GF-D8 (cell line): ENCODE measurements around the gene GSK3B.
A peak's percentile ranks its signal among the peaks of the same experiment; 100 is the strongest.
"Not testable (repeated sequence)": the region's sequence is repeated elsewhere in the genome, so short reads cannot be mapped to it uniquely, and the experiment has no call there.

Source experiments
- DNase-seq: peaks from one replicate; lab custom pipeline; 2025; lab: John Stamatoyannopoulos, UW

GSK3B gene

DNA sequence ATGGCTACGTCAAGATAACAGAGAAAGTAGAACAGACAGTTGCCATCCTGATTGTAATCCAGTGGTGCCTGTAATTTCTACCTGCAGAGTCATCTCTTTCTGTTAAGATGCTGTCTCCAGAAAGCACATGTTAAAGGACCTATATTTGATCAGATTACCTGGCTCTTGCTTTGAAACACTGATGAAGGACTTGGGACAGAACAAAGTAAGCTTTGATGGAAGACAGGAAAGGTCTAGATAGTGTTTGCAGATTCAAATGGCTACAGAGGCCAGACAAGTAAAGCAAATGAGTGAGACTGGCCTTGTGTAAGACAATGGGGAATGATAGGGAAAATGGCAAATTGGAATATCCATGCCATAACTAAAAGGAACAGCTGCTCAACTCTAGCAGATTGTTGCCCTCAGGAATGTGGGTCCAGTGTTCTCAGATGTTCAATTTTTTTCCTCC, 1.8 kb upstream of the GSK3B start:
- DNase-seq = no peak

DNA sequence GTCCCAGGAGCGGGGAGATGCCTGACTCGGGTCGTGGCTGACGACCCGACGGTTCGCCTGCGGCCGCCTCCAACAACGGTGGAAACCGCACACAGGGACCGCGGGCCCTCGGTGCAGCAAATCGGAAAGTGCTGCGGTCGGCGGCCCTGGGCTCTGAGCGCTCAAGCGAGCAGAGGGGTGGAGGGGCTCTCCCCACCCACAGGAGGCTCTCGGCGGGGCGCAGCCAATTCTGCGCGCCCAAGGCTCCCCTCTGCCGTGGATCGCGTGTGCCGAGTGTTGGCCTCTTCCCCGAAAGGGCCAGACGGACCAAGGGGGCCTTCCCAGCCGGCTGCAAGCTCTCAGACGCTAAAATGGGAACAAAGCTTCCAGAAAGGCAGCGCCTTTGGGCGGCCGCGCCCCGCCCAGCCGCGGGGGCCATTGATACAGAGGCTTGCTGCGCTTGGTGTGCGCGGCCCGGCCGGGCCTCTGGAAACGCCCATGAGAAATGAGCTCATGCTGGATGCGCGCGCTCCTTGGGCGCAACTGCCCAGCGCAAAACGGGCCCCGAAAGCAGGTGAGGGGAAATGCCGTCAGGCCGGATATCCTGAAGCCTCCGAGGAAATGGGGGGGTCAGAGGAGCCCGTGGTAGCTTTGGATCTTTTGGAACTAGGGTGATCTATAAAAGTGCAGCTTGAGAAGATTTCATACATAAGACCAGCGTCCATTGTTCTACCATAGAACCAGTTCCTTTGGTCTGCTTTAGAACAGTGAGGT, 1.2 kb upstream of the GSK3B start:
- peak; percentile 75 for DNase-seq

DNA sequence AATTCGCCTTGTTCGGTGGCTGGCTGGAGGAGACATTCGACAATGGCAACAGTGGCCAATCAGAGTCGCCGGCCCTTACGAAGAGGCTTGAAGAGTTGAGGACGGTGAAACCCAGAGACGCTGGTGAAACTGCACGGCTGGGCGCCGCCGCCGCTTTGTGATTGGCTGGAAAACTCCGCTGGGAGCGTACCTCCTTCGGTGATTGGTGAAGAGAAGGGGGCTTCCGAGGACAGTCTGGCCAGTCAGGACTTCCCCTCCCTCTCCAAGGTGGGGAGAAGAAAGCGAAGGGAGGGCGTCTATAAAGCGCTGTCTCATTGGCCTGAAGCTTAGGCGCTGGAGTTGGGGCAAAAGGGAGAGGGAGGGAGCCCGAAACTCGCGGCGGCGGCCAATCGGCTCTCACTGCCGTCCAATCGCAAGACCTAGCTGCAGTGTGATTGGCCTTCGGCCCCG, 554 bp upstream of the GSK3B start:
- DNase-seq = peak; percentile 100

DNA sequence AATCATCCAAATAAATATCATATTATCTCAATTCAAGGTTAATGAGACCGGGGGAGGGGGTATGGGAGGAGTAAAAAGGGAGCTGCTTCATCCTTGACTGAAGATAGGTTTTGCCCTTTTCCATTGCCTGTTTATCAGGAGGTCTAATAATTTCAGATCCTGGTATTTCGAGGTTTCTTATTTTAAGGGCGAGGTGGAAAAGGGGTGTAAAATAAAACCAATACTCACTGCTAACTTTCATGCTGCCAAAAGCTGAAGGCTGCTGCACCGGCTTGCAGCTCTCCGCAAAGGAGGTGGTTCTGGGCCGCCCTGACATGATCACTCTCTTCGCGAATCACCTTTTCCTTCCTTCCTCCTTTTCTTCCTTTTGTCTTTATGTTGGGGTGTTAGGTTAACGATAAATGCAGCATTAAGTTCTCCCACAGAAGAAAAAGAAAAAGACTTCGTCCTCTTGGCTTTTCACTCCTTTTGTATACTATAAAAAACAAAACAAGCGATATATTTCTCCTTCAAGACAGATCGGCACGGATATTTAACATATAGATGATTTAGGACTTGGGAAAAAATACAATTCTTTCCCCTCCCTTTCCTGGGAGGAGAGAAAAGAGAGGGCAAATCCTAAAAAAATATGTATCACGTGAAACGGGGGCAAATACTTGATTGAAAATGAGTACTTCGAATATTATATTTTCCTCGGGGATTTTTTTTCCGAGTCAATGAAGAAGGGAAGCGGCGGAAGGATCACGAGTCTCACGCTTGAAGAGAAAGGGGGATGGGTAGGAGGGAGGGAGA, 932 bp downstream of the GSK3B start:
- no peak for DNase-seq

DNA sequence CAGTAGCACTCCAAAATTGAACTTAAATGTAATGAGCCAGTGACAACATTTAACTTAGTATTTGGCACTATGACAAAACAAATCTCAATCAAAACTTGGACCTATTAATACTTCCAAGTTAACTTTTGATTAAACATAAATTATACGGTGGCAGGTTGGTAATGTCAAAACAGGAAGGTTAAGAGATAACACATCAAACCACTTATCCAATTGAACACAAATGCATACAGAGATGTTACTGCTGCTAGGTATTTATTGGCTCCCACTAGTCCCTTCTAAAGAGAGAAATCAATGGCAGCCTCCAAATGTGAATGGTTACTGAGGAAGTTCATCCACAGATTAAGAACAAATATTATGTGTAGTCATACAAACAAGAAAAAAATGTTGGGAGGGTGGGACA, 1.8 kb downstream of the GSK3B start:
- no peak for DNase-seq

DNA sequence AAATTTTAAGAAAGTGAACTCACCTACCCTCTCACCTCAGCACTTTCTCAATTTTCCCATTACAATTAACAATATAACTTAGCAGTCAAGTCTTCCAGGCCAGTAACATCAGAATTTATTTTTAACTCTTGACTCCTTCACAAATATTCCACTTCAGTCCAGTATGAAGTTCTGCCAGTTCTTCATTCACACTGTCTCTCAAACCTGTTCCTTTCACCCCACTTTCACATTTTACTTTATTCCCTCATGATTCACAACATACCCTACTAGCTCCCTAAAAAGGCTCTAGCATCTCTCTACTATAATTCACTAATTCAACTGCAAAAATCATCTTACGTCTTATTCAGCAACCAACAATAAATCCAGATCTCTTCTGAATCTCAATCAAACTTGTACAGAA, 3.8 kb downstream of the GSK3B start:
- no peak for DNase-seq

DNA sequence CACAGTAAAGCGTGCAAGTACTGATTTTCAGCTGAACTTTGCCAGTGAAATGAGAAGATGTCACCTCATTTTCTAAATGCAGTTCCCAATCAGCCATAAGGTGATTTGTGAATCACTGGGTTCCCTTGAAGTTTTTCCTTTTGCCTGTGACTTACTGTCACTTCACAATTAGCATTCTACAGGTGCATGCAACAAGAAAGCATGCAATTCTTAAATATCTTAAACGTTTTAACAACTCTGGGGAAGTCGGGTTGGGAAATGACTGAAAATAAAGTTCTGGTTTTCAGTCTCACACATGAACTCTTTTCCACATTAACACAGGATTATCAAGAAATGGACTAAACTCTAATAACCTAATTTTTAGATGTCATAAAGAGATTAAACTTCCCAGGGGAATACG, 5.2 kb downstream of the GSK3B start:
- DNase-seq = no peak

DNA sequence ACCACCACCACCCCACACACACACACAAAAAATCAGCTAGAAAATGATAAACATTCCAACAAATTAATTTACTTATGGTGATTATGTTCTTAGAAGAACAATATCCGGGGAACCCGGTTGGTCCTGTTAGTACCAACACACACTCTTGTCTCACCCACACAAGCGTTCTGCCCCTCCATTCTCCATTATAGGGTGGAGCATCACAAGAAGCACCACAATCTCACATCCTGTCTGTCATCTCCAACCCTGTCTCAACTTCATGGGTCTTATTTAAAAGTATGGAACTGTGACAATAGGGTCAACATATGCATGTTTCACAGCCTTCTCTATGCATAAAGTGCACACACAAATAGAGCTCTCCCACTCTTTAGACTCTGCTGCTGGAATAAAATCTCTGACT, 5.6 kb downstream of the GSK3B start:
- no peak for DNase-seq

DNA sequence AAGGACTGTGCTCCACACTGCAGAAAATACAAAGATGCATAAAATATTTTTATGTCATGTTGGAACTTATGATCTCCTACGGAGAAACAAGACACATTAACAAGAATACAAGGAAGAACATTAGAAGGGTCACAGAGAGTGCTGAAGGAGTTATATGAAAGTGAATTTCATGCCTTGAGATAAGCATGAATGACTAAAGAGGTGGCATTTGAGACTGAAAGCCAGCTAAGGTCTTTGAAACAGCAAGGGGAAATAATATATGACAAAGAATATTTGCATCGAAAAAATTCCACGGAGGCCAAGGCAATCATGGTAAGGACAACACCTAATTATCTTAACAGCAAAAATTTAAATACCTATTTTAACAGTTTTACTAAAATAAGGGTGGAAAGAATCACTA, 12.5 kb downstream of the GSK3B start:
- no peak for DNase-seq

DNA sequence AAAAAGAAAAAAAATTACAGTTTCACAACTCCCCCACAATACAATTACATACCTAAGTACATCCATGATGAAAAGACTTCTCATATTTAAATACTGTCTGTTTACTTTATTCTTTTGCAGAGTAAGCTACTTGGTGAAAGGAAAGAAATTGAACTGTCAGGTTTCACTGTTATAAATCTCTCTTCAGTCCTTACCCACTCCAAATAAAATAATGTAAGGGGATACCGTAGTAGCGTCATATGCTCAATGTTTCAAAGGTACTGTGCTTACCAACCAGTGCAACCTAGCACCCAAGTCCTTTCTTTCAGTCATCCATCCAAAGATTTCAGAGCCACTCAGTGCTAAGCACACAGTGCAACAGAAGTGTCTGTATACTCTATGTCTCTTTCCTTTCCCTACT, 13.4 kb downstream of the GSK3B start:
- no peak for DNase-seq

DNA sequence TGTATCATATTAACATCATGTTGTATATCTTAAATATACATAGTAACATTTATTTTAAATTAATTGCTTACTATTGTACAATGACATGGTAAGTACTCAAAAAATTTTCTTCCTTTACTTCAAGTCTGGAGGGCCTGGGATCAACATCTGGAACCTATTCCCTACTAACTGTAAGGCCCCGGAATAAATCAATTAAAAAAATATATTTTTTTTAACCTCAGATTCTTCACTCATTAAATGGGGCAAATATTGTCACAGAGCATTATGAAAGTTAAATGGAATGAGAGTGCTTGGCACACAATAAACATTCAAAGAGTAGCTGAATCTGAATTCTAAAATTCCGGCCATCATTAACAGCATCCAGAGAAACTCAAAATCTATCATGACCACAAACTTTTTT, 16.5 kb downstream of the GSK3B start:
- no peak for DNase-seq

DNA sequence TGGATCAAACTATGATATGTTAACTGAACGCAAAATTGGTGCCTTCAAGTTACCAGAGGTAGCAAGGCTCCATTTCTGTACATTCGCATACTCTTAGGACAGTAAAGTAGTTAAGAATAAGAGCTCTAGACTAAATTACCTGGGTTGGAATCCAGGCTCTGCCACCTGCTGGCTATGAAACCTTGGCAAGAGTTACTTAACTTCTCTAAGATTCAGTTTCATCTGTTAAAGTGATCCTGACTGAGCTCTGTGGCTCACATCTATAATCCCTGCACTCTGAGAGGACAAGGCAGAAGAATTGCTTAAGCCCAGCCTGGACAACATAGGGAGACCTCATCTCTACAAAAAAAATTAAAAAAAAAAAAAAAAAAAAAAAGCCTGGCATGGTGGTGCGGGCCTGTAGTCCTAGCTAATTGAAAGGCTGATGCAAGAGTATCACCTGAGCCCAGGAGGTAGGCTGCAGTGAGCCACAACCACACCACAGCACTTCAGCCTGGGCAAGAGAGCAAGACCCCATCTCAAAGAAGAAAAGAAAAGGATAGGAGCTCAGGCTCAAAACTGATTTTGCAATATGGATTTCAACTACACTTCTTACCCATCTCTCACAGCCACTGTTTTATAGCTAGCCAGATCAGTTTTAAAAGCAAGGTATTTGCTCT, 21.3 kb downstream of the GSK3B start:
- no peak for DNase-seq

DNA sequence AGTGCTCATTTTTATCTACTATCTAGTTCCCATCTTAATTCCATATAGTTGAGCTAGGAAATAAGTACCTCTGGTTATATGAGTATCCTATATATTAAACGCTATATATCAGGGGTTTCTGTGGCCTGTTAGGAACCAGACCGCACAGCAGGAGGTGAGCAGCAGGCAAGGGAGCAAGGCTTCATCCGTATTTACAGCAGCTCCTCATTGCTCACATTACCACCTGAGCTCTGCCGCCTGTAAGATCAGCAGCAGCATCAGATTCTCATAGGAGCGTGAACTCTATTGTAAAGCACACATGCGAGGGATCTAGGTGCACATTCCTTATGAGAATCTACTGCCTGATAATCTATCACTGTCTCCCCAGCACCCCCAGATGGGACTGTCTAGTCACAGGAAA, 23.0 kb downstream of the GSK3B start:
- no peak for DNase-seq

DNA sequence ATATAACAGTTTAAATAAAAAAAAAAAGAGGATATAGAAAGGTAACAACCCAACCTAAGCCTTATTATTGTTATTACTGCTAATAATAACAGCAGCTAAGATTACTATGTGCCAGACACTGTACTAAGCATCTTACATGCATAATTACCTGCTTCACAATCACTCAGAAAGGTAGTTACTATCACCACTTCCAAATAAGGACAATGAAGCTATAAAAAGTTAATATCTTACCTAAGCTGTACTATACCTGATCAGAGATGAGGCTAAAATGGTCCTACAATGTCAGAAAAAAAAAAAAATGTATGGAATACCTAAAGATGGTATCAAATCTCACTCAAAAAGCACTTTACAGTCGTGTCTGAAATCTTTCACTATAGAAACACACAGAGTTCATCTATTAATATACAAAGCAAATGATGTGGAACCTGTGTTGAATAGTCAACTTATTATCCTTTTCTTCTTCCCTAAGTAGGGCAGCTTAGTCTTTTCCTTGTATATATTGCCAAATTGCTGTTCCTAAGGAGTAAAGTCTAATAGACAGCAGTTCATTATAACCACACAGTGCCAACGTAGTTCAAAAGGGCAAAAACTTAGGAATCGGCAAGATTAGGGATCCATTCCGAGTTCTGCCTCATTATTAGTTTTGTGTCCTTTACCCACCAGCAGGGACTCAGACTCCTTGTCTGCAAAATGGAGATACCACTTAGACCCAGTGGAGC, 23.8 kb downstream of the GSK3B start:
- DNase-seq = no peak

DNA sequence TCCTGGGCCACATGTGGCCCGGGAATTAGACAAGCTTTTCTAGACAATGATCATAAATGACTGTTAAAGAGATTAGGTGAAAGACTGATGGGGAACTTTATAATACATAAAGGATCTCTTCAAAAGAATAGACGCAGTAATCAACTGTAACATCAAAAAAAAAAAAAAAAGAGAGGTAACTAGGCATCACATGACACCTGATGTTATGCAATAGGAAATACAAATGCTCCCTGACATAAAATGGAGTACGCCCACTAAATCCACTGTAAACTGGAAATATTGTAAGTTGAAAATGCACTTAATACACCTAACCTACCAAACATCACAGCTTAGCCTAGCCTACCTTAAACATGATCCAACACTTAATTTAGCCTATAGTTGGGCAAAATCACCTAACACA, 27.2 kb downstream of the GSK3B start:
- DNase-seq = no peak

DNA sequence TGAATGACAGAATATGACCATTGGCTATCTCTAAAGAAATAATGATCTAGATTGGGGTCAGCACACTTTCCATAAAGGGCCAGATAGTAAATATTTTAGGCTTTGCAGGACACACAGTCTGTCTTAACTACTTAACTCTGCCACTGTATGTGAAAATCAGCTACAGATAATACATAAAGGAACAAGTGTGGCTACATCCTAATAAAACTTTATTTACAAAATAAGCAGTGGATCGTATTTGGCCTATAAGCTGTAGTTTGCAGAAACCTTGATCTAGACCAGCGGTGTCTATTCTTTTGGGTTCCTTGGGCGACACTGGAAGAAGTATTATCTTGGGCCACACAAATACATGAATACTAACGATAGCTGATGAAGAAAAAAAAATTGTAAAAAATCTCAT, 27.6 kb downstream of the GSK3B start:
- no peak for DNase-seq

DNA sequence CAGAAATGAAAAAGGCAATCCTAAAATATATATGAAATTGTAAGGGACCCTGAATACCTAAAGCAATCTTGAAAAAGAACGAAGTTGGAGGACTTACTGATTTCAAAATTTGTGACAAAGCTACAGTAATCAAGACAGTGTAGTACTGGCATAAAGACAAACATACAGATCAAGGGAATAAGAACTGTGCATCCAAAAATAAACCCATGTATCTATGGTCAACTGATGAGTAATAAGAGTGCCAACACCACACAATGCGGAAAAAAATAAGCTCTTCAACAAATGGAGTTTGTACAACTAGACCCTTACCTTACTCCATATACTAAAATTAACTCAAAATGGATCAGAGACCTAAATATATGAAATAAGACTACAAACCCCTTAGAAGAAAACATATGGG, 29.6 kb downstream of the GSK3B start:
- no peak for DNase-seq

DNA sequence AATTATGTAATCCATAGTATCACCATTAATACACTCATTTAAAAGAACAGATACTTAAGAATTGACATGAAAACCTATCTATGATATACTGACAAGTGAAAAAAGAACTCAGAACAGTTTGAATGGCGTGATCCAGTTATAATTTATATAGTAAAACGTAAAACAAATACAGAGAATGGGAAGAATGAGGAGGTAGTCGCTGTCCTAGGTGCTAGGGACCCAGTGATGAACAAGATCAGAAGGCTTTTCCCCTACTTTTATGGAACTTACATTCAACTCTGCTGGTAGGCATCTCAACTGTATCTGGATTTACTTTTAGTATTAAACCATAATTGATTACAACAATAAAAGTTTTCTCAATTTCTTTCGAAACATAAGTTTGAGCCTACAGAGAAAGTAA, 31.8 kb downstream of the GSK3B start:
- DNase-seq = no peak

DNA sequence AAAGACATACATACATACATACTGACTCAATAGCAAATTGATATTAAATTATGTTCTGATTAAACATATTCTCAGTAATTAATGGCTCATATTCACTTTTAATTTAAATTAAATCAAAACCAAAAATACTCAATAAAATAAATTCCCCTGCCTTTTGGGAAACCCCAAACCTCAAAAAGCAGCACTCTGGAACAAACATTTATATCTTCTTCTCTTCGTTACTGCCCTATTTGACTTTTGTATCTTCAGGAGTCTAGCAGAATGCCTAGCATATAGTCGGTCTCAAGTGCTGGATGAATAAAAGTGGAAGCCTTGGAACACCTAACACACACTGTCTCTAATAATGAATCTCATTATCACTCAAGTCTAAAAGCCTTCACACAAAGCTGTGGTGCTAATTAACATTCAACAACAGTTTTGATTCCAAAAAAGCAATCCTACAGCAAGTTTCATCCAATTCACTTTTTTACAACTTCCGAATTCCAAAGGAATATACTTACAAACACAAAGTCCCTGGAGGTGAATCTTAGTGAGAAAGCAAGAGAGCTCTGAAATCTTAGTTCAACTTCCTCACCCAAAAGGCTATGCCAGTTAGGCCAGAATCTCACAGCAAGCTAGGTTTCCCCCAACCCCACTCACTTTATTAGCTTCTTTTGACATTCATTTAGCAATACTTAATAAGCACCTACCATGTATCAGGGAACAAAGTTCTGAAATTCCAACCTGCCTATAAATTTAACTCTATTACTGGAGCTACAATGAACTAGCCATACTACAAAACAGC, 35.0 kb downstream of the GSK3B start:
- DNase-seq = no peak

DNA sequence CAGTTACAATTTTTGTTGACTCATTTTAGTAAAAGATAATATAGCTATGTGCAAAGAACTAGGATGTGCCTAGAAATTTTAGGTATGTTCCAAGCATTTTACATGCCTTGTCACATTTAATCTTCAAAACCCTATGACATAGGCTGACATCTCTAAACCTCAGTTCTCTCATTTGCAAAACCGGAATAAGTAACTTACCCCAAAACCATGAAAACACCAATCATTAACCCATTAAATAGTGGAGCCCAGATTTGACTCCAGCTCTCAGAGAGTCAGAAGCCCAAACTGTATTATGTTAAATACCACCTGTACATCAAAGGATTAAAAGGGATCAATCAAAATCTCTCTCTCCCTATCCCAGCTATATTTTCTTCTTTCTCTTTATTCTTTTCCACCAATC, 36.6 kb downstream of the GSK3B start:
- no peak for DNase-seq

DNA sequence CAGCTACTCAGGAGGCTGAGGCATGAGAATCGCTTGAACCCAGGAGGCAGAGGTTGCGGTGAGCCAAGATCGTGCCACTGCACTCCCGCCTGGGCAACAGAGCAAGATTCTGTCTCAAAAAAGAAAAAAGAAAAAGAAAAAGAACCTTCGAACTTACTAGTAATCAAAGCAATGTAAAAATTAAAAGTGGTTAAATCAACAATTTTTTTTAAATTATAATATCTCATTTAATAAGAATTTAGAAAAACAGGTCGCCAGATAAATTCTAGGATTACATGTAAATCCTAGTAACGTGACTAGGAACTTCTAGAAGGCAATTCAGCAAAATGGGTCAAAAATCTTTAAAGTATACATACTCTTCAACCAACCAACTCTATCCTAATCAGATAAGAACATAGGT, 37.2 kb downstream of the GSK3B start:
- no peak for DNase-seq

DNA sequence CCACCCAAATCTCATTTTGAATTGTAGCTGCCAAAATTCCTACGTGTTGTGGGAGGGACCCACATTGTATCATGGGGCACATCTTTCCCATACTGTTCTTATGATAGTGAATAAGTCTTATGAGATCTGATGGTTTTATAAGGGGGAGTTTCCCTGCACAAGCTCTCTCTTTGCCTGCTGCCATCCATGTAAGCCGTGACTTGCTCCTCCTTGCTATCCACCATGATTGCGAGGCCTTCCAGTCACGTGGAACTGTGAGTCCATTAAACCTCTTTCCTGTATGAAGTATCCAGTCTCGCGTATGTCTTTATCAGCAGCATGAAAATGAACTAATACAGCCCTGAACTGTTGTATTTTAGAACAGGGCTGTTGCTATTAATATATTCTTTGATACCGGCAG, 40.6 kb downstream of the GSK3B start:
- DNase-seq = not testable (repeated sequence)
